ENCODE data around the gene RUFY2.

Gene RUFY2

GRCh38 chr10:68364101-68364886, 42.8 kb downstream of the RUFY2 start:
- no peak for DNase-seq (ENCODE audit: low read depth in 2 of 2)

- DNase-seq (ENCODE audit: low read depth in 2 of 2): no peak
Measured at GRCh38 chr10:68362590-68362989, 44.5 kb downstream of the RUFY2 start.

GRCh38 chr10:68359189-68359588, 47.9 kb downstream of the RUFY2 start:
- DNase-seq (ENCODE audit: low read depth in 2 of 2): no peak

DNA sequence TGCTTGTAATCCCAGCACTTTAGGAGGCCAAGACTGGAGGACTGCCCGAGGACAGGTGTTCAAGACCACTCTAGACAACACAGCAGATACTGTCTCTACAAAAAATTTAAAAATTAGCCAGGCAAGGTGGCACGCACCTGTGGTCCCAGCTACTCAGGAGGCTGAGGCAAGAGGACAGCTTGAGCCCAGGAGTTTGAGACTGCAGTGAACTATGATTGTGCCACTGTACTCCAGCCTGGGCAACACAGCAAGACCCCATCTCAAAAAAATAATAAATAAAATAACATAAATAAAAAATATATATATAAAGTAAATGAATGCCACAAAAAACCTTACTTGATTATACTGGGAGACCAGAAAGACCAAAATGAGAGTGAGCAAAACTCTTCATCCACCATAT, 53.5 kb downstream of the RUFY2 start:
- DNase-seq (ENCODE audit: low read depth in 2 of 2): no peak

DNA sequence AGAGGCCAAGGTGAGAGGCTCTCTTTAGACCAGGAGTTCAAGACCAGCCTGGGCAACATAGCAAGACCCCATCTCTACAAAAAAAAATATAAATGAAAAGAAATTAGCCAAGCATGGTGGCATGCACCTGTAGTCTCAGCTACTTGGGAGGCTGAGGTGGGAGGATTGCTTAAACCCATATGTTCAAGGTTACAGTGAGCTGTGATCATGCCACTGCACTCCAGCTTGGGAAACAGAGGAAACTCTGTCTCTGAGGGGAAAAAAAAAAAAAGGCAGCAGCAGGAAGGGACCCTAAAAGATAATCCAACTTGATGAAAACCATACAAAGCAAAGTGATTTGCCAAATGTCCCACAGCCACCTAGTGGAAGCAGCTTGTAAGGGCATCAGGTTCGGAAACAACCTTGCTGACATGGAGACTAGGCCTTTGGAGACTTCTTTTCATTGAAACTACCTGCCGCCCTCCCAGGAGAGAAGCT, 58.8 kb downstream of the RUFY2 start:
- peak in 1 of 2 donors; percentile 16 for DNase-seq (ENCODE audit: low read depth in 2 of 2)

DNA sequence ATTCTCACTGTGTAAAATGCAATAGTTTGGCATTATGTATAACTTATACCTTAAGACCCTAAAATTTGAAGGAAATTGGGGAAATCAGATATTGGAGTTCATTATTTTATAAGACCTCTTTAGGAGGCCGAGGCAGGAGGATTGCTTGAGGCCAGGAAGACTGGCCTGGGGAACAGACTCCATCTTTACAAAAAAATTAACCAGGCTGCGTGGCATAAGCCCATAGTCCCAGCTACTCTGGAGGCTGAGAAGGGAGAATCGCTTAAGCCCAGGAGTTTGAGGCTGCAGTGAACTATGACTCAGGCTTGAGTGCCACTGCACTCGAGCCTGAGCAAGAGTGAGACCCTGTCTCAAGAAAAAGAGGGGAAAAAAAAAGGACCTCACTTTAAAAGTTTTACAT, 60.3 kb downstream of the RUFY2 start:
- no peak for DNase-seq (ENCODE audit: low read depth in 2 of 2)

DNA sequence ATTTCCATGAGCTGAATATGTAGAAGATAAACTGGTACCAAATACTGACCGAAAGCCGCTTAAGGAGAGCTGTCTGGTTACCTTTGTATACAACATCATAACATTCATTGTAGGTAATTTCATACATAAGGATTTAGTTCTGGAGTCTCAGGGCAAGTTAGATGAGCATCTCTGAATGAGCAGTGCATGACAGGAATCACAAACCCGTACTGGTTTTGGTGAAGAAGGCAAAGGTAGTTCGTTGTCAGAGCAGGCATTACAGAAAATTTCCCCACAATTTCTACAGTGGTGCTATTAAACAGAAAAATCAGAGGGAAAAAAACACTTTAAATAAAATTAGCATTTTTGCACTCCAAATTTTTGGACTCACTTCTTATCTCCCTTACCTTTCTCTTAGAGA, 61.5 kb downstream of the RUFY2 start:
- no peak for DNase-seq (ENCODE audit: low read depth in 2 of 2)

DNA sequence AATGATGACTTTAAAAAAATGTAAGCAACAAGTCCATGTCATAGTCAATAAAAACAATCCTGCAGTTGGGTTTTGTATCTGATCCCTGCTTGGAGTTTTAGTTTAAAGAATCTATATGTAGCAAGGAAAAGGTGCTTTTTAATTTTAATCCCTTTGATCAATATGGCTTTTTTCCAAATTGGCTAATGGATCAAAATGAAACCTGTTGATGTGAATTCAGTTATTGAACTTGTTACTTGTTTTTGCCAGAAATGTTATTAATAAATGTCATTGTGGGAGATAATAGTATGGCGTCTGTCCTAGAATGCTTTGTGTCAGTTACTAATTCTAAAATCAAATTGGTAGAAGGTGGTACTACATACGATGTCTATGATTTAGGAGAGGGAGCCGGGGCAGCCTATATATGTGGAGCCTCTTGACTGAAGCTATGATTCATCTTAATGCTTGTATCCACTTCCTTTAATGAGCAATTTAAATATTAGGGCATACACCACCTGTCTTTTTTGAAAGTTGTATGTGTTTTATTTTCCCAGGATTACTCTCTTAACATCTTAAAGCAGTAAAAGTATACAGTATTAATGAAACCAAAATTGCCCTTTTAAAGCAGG, 64.1 kb downstream of the RUFY2 start:
- DNase-seq (ENCODE audit: low read depth in 2 of 2): no peak

- DNase-seq (ENCODE audit: low read depth in 2 of 2): no peak
Measured at GRCh38 chr10:68340358-68341080, 66.6 kb downstream of the RUFY2 start.

DNA sequence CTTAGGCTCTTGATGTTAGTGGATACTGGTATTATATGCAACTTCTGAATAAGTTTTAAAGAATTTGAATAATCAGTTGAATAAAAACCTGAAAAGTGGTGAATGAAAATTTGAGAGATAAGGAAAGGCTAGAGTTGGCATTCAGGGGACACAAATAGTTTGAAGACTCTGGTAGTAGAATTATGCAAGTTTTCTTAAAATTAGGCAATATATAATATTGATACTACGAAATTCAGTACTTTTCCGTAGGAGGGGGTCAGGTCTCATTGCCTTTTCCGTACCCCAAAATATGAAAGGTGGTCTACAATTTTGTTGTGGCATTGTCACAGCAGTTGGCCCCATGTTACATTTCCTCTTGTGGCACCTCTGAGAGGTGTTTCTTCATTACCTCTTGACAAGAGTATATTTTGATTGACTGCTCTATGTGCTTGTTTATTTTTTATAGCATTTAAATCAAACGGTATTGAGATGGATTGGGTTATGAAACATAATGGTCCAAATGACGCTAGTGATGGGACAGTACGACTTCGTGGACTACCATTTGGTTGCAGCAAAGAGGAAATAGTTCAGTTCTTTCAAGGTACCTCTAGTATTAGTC, 70.2 kb downstream of the RUFY2 start:
- DNase-seq (ENCODE audit: low read depth in 2 of 2): no peak

DNA sequence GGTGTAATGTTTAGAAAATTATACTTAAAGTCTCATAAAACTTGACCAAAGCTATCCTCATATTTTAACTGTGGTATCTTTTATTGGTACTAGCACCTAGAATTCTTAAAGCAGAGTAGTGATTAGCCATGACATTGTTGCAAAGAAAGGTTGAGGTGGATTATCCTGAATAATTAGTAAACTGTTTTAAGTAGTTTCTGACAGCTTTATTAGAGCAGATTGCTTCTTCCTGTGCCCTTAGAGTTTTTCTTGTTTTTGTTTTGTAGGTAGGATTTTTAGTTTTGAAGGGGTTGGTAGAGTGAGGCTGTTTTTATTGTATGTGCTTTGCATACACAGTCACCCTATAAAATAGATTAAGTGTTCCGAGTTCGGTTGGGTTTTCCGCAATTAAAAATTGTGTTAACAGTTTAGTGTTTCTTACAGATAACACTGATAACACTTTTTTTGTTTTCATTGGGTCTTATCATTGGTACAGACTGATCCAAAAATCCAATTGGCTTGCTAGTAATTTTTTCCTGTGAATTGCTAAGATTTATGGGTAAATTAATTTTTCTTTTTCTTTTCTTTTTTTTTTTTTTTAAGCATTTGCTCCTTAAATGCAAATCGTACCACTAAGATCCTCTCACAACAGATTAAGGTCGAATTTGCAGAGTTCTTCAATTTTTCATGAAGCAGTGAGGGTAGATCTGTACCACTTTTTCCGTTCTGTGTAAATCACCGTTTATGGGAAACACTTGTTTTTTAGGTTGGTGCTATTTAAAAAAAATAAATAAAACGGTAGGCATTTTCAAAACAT, 72.2 kb downstream of the RUFY2 start:
- DNase-seq (ENCODE audit: low read depth in 2 of 2): no peak

DNA sequence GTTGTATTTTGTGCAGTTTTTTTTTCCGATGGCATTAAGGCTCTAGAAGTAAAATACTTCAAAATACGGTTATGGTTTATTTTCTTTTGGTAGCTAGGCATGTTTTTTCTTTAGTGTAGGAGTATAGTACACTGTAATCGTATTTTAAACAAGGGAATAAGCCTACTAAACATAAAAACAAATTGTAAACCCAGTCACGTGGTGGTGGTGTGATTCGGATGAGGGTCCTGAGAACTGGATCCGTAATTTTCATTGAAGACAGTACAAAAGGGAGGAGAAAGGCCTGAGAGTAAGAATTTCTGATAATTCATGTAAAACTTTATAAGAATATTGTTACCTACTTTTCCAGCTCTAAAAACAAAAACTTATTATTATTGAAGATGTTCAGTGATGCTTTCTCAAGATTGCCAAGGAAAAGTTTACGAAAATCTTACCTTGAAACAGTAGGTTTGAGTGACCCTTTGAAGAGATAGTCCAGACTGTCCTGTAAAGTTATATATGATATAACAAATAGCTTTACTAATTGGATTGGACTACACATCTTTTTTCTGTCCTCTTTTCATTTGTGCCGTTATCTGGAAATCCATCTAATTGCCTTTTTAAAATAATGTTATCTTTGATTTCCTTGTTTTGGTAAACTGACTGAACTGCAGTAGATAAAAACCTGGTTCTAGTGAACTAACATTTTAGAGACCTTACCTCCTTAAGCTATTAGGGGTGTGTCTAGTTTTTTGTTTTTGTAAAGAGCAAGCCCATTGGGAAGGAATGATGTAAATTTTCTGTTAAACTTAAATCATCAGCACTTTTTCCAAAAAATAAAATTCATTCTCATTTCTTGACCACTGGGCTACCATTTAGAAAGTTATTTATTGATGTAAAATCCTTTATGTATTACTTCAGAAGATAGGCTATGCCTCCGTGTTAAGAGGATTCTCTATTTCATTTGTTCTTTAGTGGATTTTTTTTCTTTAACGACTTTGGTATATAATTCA, 73.3 kb downstream of the RUFY2 start:
- no peak for DNase-seq (ENCODE audit: low read depth in 2 of 2)

- DNase-seq (ENCODE audit: low read depth in 2 of 2): no peak
Measured at GRCh38 chr10:68333058-68333395, 74.0 kb downstream of the RUFY2 start.

DNA sequence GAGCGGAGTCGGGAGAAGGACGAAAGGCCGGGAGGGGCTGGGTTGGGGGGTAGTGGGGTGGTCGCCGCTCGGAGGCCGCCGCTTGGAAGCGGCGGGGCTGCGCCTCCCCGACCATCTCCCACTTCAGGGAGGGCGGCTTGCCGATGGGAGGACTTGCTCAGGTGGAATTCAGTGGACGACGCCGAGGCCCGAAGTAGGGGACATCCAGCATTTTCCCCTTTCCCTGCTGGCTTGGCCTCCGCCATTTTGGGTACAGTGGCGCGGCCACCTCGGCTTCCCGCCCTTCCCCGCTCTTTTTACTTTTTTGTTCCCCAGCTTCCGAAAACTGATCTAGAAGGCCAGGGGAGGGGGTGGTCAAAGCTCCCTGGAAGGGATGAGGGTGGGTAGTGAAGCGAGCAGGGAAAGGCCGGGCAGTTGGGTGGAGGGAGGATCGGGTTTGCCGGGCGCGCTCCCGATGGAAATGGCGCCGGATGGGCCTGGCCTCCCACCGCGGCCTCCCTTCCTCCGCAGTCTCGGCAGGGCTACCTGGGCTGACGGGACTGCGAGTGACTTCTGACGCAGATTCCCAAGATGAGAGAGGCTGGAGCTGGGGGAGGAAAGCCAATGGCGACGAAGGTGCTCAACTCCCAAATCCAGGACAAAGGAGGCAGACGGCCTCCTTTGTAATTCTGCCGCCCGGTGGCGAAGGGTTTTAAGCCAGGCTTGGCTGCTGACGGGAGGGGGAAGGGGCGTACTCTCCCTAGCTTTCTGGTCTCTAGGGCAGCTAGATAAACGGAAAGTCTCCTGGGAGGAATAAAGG, 74.6 kb downstream of the RUFY2 start, which contains the start of gene PBLD:
Gene PBLD (minus strand): TSS at position 670 of the 799 bp plus-strand sequence. CDS start 26,084 bp downstream, outside the sequence.
- DNase-seq (ENCODE audit: low read depth in 2 of 2): peak in 1 of 2 donors; percentile 5

DNA sequence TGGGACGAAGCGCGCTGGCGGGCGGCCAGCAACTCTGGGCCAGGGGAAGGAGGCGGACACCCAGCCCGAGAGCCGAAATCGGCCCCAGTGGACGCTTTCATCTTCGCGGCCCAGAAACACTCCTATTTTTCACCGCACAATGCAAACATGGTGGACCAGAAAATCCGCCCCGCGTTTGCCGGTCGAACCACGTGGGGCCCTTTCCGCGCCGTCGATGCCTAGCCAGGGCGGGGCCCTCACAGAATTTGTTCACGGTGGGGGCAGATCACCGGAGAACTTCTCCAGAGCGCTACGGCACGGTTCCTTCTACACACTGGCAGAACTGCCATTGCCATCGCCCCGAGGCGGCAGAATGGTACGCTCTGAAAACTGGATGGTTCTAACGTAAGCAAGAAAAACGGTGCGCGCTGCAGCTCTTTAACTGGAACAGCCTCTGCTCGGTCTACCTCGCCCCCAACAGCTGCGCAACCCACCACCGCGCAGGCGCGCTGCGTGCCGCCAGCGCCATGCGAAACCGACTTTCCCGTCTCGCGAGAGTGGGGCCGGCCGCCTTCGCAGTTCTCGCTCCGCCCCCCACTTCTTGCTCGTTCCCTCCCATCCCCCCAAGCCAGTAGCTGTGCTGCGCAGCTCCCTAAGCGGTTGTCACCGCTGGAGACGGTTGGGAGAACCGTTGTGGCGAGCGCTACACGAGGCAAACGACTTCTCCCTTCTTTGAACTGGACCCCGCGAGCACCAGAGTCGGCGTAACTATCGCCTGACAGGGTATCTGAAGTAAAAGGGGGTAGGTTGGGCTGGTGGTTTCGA, 75.4 kb downstream of the RUFY2 start, which contains the start of gene HNRNPH3:
Gene HNRNPH3 (plus strand): TSS at position 610 of the 804 bp plus-strand sequence. CDS start 5,158 bp downstream, outside the sequence.
- DNase-seq (ENCODE audit: low read depth in 2 of 2): peak; percentile 95 to 98

DNA sequence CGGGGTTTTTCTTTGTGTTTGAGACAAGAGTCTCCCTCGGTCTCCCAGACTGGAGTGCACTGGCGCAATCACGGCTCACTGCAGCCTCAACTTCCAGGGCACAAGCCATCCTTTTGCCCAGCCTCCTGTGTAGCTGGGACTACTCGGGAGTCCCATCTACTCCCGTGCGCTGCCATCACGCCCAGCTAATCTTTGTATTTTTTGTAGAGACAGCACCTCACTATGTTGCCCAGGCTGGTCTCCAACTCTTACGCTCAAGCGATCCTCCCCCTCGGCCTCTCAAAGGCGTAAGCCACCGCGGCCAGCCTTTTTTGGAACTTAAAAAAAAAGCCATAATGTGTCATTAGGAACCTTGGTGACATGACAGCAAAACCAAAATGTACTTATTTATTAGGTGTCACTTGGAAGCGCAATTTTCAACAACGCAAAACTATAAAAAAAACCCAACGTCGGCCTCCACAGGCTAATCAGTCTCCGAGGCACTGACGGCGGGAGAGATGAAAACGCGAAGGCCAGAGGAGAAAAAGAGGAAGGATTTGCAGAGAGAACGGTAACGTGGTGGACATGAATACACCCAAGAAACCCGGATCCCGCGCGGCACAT, 76.1 kb downstream of the RUFY2 start:
- DNase-seq (ENCODE audit: low read depth in 2 of 2): no peak

- DNase-seq (ENCODE audit: low read depth in 2 of 2): no peak
Measured at GRCh38 chr10:68329506-68329861, 77.6 kb downstream of the RUFY2 start.

Measured in activated CD8-positive, alpha-beta memory T cell treated with anti-CD3 and anti-CD28 coated beads for 4 hours (primary cell).